ENCODE measurements around the gene RNF215.
"Not testable (repeated sequence)": the region's sequence is repeated elsewhere in the genome, so short reads cannot be mapped to it uniquely, and the experiment has no call there.

RNF215 gene

GRCh38 chr22:30420347-30421125 lies 33.3 kb upstream of the RNF215 start:
- DNase-seq, result no peak

GRCh38 chr22:30416837-30417236 lies 29.6 kb upstream of the RNF215 start:
- no peak for DNase-seq

- DNase-seq, result no peak
Measured at GRCh38 chr22:30416403-30416802, 29.2 kb upstream of the RNF215 start.

GRCh38 chr22:30414525-30415047 lies 27.4 kb upstream of the RNF215 start:
- DNase-seq, result no peak

GRCh38 chr22:30413745-30414524 lies 26.7 kb upstream of the RNF215 start:
- DNase-seq, result no peak

- DNase-seq, result no peak
Measured at GRCh38 chr22:30413001-30413400, 25.8 kb upstream of the RNF215 start.

GRCh38 chr22:30411780-30412179 lies 24.6 kb upstream of the RNF215 start:
- DNase-seq, result no peak

- no peak for DNase-seq
Measured at GRCh38 chr22:30408388-30409102, 21.3 kb upstream of the RNF215 start.

GRCh38 chr22:30406400-30406799 lies 19.2 kb upstream of the RNF215 start:
- no peak for DNase-seq

GRCh38 chr22:30405731-30406130 lies 18.5 kb upstream of the RNF215 start:
- DNase-seq, result no peak

GRCh38 chr22:30404307-30404706 lies 17.1 kb upstream of the RNF215 start:
- no peak for DNase-seq

GRCh38 chr22:30402766-30403104 lies 15.5 kb upstream of the RNF215 start:
- not testable (repeated sequence) for DNase-seq

GRCh38 chr22:30402028-30402765 lies 15.0 kb upstream of the RNF215 start:
- DNase-seq, result no peak

GRCh38 chr22:30401024-30401423 lies 13.8 kb upstream of the RNF215 start:
- not testable (repeated sequence) for DNase-seq

- DNase-seq, result no peak
Measured at GRCh38 chr22:30400159-30400558, 12.9 kb upstream of the RNF215 start.

- no peak for DNase-seq
Measured at GRCh38 chr22:30399718-30400117, 12.5 kb upstream of the RNF215 start.

GRCh38 chr22:30398685-30399680 lies 11.8 kb upstream of the RNF215 start:
- no peak for DNase-seq

- no peak for DNase-seq
Measured at GRCh38 chr22:30397656-30398635, 10.7 kb upstream of the RNF215 start.

GRCh38 chr22:30396871-30397655 lies 9.9 kb upstream of the RNF215 start, which contains the start of gene SEC14L2:
Gene SEC14L2 (plus strand): TSS chr22:30397018. CDS start chr22:30397117, 99 bp downstream.
- no peak for DNase-seq
